Caco-2 (cell line): Measurements from ENCODE around the gene CDC42SE2. TPM values are rescaled to one million over a fixed set of nuclear protein-coding genes. Genes with fewer than 3 reads are reported as not detected.

Experiments
- BruUV-seq: library from RNA; stranded (reverse); fragments of 400-500 nt; replicated peaks from 2 replicates; lab custom pipeline; 2021; lab: Mats Ljungman, UMichigan
- CTCF ChIA-PET: fragments of 300-600 bp; sonication (Branson Sonifier 250); formaldehyde crosslinking; loops from one replicate; lab custom pipeline; 2022; ENCODE audit warnings: antibody characterized with exemption; lab: Charles Lee
- POLR2A ChIA-PET: fragments of 300-600 bp; sonication (Branson Sonifier 250); formaldehyde crosslinking; loops from one replicate; lab custom pipeline; 2022; ENCODE audit warnings: antibody characterized with exemption; lab: Charles Lee
- DNase-seq, 2 experiments: peaks; one replicate each; pipeline versions ENCODE4 v3.0.0 to v3.0.0-alpha.2; 2020 to 2022
- H3K27me3 ChIP-seq: replicated peaks from 2 replicates; pipeline ENCODE4 v1.6.0; 2011; ENCODE audit warnings: low read length; ENCODE audit not compliant: control insufficient read depth, insufficient read depth
- H3K36me3 ChIP-seq: 2 replicates; pipeline ENCODE4 v1.5.1; 2011; ENCODE audit warnings: low read length; ENCODE audit not compliant: control insufficient read depth, insufficient read depth
- H3K4me1 ChIP-seq: fragments of 250-450 bp; sonication (Bioruptor Pico); 2 replicates; pipeline ENCODE4 v1.5.1; 2020; ENCODE audit warnings: mild to moderate bottlenecking
- H3K4me3 ChIP-seq: 2 replicates; pipeline ENCODE4 v1.5.1; 2011; ENCODE audit warnings: low read depth, mild to moderate bottlenecking, control low read depth, low read length
- H3K9me3 ChIP-seq: fragments of 250-450 bp; sonication (Bioruptor Pico); 2 replicates; pipeline ENCODE4 v1.5.1; 2020; ENCODE audit warnings: mild to moderate bottlenecking, moderate library complexity
- H3K27ac Mint-ChIP-seq: one replicate; pipeline ENCODE4 v1.8.0; 2022; ENCODE audit warnings: mixed read lengths; ENCODE audit not compliant: unreplicated experiment
- H3K27me3 Mint-ChIP-seq: one replicate; pipeline ENCODE4 v1.8.0; 2022; ENCODE audit warnings: mixed read lengths; ENCODE audit not compliant: insufficient read depth, unreplicated experiment
- H3K36me3 Mint-ChIP-seq: one replicate; pipeline ENCODE4 v1.8.0; 2022; ENCODE audit warnings: mild to moderate bottlenecking, mixed read lengths; ENCODE audit not compliant: insufficient read depth, unreplicated experiment
- H3K4me1 Mint-ChIP-seq: one replicate; pipeline ENCODE4 v1.8.0; 2022; ENCODE audit warnings: low read depth, mixed read lengths; ENCODE audit not compliant: unreplicated experiment
- H3K4me3 Mint-ChIP-seq: one replicate; pipeline ENCODE4 v1.8.0; 2022; ENCODE audit warnings: mild to moderate bottlenecking, moderate library complexity, mixed read lengths; ENCODE audit not compliant: unreplicated experiment
- H3K9me3 Mint-ChIP-seq: one replicate; pipeline ENCODE4 v1.8.0; 2022; ENCODE audit warnings: mixed read lengths; ENCODE audit not compliant: unreplicated experiment
- CTCF ChIP-seq, 2 experiments: fragments of 200-600 bp in 1 of 2; IDR thresholded peaks; 1 replicate in 1 of 2; 2 replicates in 1 of 2; pipeline versions ENCODE4 v1.5.1 to v1.8.0; 2011 to 2022; ENCODE audit warnings: antibody characterized with exemption in 1 of 2, control low read depth in 1 of 2, inconsistent platforms in 1 of 2, low read depth in 1 of 2, low read length in 1 of 2, mild to moderate bottlenecking in 1 of 2, moderate library complexity in 1 of 2; ENCODE audit not compliant: insufficient read depth in 1 of 2, severe bottlenecking in 1 of 2, unreplicated experiment in 1 of 2
- intact Hi-C: fragments of 100-400 bp; cut with micrococcal nuclease; formaldehyde crosslinking; loops from one replicate; pipeline ENCODE4 v1.10.0; 2022; ENCODE audit not compliant: unreplicated experiment
- total RNA-seq: library from RNA; stranded (reverse); gene quantifications from 2 replicates; pipeline ENCODE4 v1.2.3, GENCODE V29; 2022

CDC42SE2 gene
- total RNA-seq, 1 experiment from 2014 or later = 39.4 TPM

DNA sequence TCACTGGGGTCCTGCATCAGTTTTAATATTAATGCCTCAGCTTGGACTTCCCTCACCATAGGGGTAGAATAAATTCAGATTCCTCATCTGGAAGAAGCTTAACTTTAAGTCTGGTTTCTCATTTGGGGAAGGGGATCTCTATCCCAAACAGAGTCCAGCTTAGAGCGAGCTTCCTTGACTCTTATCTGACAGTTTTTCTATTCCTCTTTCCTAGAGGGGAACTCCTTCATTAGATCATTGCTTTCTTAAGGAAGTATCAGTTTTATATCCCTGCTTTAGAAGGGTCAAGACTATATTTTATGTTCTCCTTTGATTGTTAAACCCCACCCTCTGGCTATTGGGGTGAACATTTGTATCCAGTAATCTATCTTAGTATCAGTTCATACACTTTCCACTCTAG is 24.2 kb upstream of the CDC42SE2 start:
- Mint-ChIP-seq H3K27ac (no peak overlapping the region), H3K27me3 (no peaks in the 10 kb centered on the region), H3K4me1 (no peaks in the 10 kb centered on the region), H3K9me3 (no peaks in the 10 kb centered on the region), H3K4me3 (no peak overlapping the region), H3K36me3 (no peaks in the 10 kb centered on the region)
- no peak for DNase-seq
- POLR2A ChIA-PET = no interaction called here
- no peaks in the 10 kb centered on the region for H3K27me3 ChIP-seq
- no peak overlapping the region for H3K4me3 ChIP-seq
- no peaks in the 10 kb centered on the region for H3K9me3 ChIP-seq
- H3K36me3 ChIP-seq = no peaks in the 10 kb centered on the region
- no TSS peak for BruUV-seq
- no peaks in the 10 kb centered on the region for H3K4me1 ChIP-seq
- CTCF ChIA-PET = no interaction called here
- intact Hi-C loops = no loop called here
- TF ChIP-seq CTCF (IDR thresholded peaks at IDR 0.05; ENCODE audit: insufficient read depth in 1 of 2, low read depth in 1 of 2, low read length in 1 of 2, severe bottlenecking in 1 of 2, unreplicated experiment in 1 of 2) = no peak

GRCh38 chr5:131242728-131243255 is 21.1 kb upstream of the CDC42SE2 start:
- CTCF ChIA-PET = no interaction called here
- H3K27ac Mint-ChIP-seq = no peak overlapping the region
- no TSS peak for BruUV-seq

GRCh38 chr5:131245312-131245711 is 18.5 kb upstream of the CDC42SE2 start:
- no peaks in the 10 kb centered on the region for H3K36me3 Mint-ChIP-seq
- Histone ChIP-seq H3K9me3 (peaks cover 11% of the 10 kb centered on the region; the same call in 1 of the 2 replicates), H3K4me3 (no peak overlapping the region), H3K36me3 (no peaks in the 10 kb centered on the region), H3K27me3 (no peaks in the 10 kb centered on the region), H3K4me1 (no peaks in the 10 kb centered on the region)
- H3K27ac Mint-ChIP-seq = no peak overlapping the region
- CTCF ChIA-PET = no interaction called here
- POLR2A ChIA-PET = no interaction called here
- no peaks in the 10 kb centered on the region for H3K4me1 Mint-ChIP-seq
- H3K27me3 Mint-ChIP-seq = no peaks in the 10 kb centered on the region
- intact Hi-C loops = no loop called here
- H3K4me3 Mint-ChIP-seq = no peak overlapping the region
- no peak for DNase-seq
- TF ChIP-seq CTCF (IDR thresholded peaks at IDR 0.05; ENCODE audit: insufficient read depth in 1 of 2, low read depth in 1 of 2, low read length in 1 of 2, severe bottlenecking in 1 of 2, unreplicated experiment in 1 of 2) = no peak
- H3K9me3 Mint-ChIP-seq = no peaks in the 10 kb centered on the region
- no TSS peak for BruUV-seq

More at GRCh38 chr5:131242728-131243255, 21.1 kb upstream of the CDC42SE2 start:
- peaks cover 11% of the 10 kb centered on the region; the same call in 1 of the 2 replicates for H3K9me3 ChIP-seq
- POLR2A ChIA-PET = no interaction called here
- H3K4me1 ChIP-seq = no peaks in the 10 kb centered on the region
- no peak for DNase-seq
- no peaks in the 10 kb centered on the region for H3K36me3 ChIP-seq
- H3K4me3 ChIP-seq = no peak overlapping the region
- H3K4me3 Mint-ChIP-seq = no peak overlapping the region
- TF ChIP-seq CTCF (IDR thresholded peaks at IDR 0.05; ENCODE audit: insufficient read depth in 1 of 2, low read depth in 1 of 2, low read length in 1 of 2, severe bottlenecking in 1 of 2, unreplicated experiment in 1 of 2) = no peak
- H3K36me3 Mint-ChIP-seq = no peaks in the 10 kb centered on the region
- H3K9me3 Mint-ChIP-seq = no peaks in the 10 kb centered on the region
- no peaks in the 10 kb centered on the region for H3K27me3 Mint-ChIP-seq
- H3K4me1 Mint-ChIP-seq = no peaks in the 10 kb centered on the region
- H3K27me3 ChIP-seq = no peaks in the 10 kb centered on the region
- intact Hi-C loops = no loop called here
